SJSA1 (cell line): ENCODE measurements around the gene ADAMTS15. TPM values are rescaled to one million over a fixed set of nuclear protein-coding genes. Genes with fewer than 3 reads are reported as not detected.

Experiments
- DNase-seq, 2 experiments: peaks; one replicate each; pipeline ENCODE4 v3.0.0-alpha.2; 2015 to 2020; ENCODE audit warnings: low spot score in 2 of 2, low read depth in 1 of 2
- H3K27ac ChIP-seq: fragments of 250-450 bp; sonication (Bioruptor Pico); 2 replicates; pipeline ENCODE4 v1.5.1; 2020; ENCODE audit warnings: mild to moderate bottlenecking, moderate library complexity
- H3K27me3 ChIP-seq: fragments of 250-450 bp; sonication (Bioruptor Pico); replicated peaks from 2 replicates; pipeline ENCODE4 v1.5.1; 2020; ENCODE audit warnings: mild to moderate bottlenecking, moderate library complexity
- H3K36me3 ChIP-seq: fragments of 250-450 bp; sonication (Bioruptor Pico); 2 replicates; pipeline ENCODE4 v1.5.1; 2020; ENCODE audit warnings: mild to moderate bottlenecking
- H3K4me1 ChIP-seq: fragments of 250-450 bp; sonication (Bioruptor Pico); replicated peaks from 2 replicates; pipeline ENCODE4 v1.6.1; 2021; ENCODE audit warnings: mild to moderate bottlenecking
- H3K4me3 ChIP-seq: fragments of 250-450 bp; sonication (Bioruptor Pico); 2 replicates; pipeline ENCODE4 v1.5.1; 2020; ENCODE audit warnings: mild to moderate bottlenecking
- H3K9me3 ChIP-seq: fragments of 250-450 bp; sonication (Bioruptor Pico); replicated peaks from 2 replicates; pipeline ENCODE4 v1.5.1; 2020; ENCODE audit warnings: mild to moderate bottlenecking
- total RNA-seq: library from RNA; depleted of rRNA; stranded (reverse); fragments of >200 nt; shearing (Covaris generic); gene quantifications from 2 replicates; pipeline ENCODE4 v1.2.3, GENCODE V29; 2014

The ADAMTS15 gene
- total RNA-seq, 1 experiment from 2014 or later = 1.2 TPM

- Histone ChIP-seq H3K27ac (no peak overlapping the region), H3K27me3 (no peaks in the 10 kb centered on the region), H3K4me1 (peaks cover 9% of the 10 kb centered on the region), H3K4me3 (no peak overlapping the region), H3K9me3 (no peaks in the 10 kb centered on the region), H3K36me3 (no peaks in the 10 kb centered on the region)
- DNase-seq = no peak
Observed at GRCh38 chr11:130490682-130491449, 42.4 kb downstream of the ADAMTS15 start.

- no peak for DNase-seq
- Histone ChIP-seq H3K36me3 (no peaks in the 10 kb centered on the region), H3K4me3 (no peak overlapping the region), H3K9me3 (no peaks in the 10 kb centered on the region), H3K27ac (no peak overlapping the region), H3K4me1 (peaks cover 5% of the 10 kb centered on the region), H3K27me3 (no peaks in the 10 kb centered on the region)
Observed at GRCh38 chr11:130498181-130498580, 49.7 kb downstream of the ADAMTS15 start.

DNA sequence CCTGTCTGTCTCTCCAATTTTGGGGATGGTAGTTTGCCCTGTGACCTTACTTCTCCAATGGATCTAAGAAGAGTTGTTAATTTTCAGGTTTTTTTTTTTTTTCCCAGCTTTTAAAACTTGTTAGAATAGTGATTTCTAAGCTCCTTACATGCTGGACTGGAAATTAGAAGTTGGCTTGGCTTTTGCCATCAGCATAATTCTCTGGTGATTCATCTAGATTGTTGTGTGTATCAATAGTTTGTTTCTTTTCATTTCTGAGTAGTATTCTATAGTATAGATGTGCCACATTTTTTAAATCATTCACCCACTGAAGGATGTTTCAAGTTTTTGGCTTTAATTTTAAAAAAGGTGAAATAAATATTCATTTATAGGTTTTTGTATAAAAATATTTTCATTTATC lies 51.4 kb downstream of the ADAMTS15 start:
- Histone ChIP-seq H3K36me3 (no peaks in the 10 kb centered on the region), H3K27me3 (no peaks in the 10 kb centered on the region), H3K4me3 (no peak overlapping the region), H3K9me3 (no peaks in the 10 kb centered on the region), H3K27ac (no peak overlapping the region), H3K4me1 (peaks cover 5% of the 10 kb centered on the region)
- no peak for DNase-seq

DNA sequence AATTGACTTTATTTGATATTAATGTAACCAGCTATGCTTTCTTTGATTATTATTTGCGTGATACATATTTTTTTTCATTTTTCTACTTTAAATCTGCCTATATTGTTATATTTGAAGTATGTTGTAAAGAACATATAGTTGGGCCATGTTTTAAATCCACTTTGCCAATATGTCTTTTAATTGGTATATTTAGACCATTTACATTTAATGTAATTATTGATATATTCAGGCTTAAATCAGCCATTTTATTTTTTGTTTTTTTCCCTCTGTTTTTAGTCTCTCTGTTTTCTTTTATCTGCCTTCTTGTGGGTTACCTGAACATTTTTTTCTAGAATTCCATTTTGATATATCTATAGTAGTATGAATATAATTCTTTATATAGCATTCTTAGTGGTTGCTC lies 55.9 kb downstream of the ADAMTS15 start:
- no peaks in the 10 kb centered on the region for H3K9me3 ChIP-seq
- no peak for DNase-seq
- no peak overlapping the region for H3K4me3 ChIP-seq
- no peaks in the 10 kb centered on the region for H3K36me3 ChIP-seq
- no peaks in the 10 kb centered on the region for H3K4me1 ChIP-seq
- H3K27ac ChIP-seq = no peak overlapping the region
- H3K27me3 ChIP-seq = no peaks in the 10 kb centered on the region

DNA sequence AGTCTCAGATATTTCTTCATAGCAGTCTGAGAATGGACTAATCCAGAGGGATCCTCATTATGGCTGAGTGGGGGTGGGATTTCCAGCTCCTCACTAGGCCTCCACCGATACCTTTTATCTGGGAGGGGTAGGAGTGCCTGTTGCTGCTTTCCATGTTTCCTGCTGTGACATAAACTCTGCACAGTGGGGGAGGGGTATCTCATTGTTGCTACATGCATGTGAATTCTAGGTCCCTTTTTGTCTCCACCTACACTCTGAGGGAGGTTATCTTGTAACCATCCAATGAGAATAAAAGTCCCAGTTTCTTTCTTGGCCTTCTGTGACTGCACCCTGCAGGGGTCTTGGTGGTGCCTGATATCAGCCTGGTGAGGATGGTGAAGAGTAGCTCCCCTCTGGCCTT lies 60.5 kb downstream of the ADAMTS15 start:
- no peak overlapping the region for H3K4me3 ChIP-seq
- H3K27ac ChIP-seq = no peak overlapping the region
- H3K9me3 ChIP-seq = no peaks in the 10 kb centered on the region
- H3K4me1 ChIP-seq = peaks cover 12% of the 10 kb centered on the region
- no peaks in the 10 kb centered on the region for H3K36me3 ChIP-seq
- H3K27me3 ChIP-seq = no peaks in the 10 kb centered on the region
- DNase-seq = no peak

DNA sequence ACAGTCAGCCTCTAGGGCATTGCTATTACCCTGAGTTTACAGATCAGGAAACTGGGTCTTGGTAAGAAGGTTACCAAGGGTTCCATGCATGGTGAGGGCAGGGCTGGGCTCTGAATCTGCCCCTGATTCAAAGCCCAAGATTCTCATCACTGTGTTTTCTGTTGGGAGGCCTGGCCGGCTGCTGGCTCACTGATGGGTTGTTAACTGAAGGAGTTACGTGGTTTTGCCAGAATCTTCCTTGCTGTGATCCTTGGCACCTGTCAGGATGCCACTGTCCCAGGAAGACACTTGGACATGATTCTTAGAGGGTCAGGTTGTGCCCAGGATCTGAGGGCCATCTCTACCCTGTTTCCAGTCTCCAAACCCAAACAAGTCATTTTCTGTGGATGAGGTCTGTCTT lies 61.5 kb downstream of the ADAMTS15 start:
- no peak for DNase-seq
- no peak overlapping the region for H3K27ac ChIP-seq
- no peaks in the 10 kb centered on the region for H3K36me3 ChIP-seq

GRCh38 chr11:130510407-130511006 lies 62.1 kb downstream of the ADAMTS15 start:
- peak in 1 of 2 experiments; percentile 37 for DNase-seq
- no peaks in the 10 kb centered on the region for H3K36me3 ChIP-seq
- H3K4me1 ChIP-seq = peaks cover 12% of the 10 kb centered on the region
- H3K9me3 ChIP-seq = no peaks in the 10 kb centered on the region
- H3K27ac ChIP-seq = no peak overlapping the region
- H3K27me3 ChIP-seq = no peaks in the 10 kb centered on the region
- H3K4me3 ChIP-seq = no peak overlapping the region

More for the DNA sequence above, 61.5 kb downstream of the ADAMTS15 start:
- no peaks in the 10 kb centered on the region for H3K27me3 ChIP-seq
- no peak overlapping the region for H3K4me3 ChIP-seq
- H3K4me1 ChIP-seq = peaks cover 12% of the 10 kb centered on the region
- no peaks in the 10 kb centered on the region for H3K9me3 ChIP-seq

GRCh38 chr11:130511765-130512164 lies 63.3 kb downstream of the ADAMTS15 start:
- H3K4me3 ChIP-seq = no peak overlapping the region
- H3K9me3 ChIP-seq = no peaks in the 10 kb centered on the region
- H3K36me3 ChIP-seq = no peaks in the 10 kb centered on the region
- no peaks in the 10 kb centered on the region for H3K27me3 ChIP-seq
- DNase-seq = no peak
- no peak overlapping the region for H3K27ac ChIP-seq
- H3K4me1 ChIP-seq = peaks cover 12% of the 10 kb centered on the region

DNA sequence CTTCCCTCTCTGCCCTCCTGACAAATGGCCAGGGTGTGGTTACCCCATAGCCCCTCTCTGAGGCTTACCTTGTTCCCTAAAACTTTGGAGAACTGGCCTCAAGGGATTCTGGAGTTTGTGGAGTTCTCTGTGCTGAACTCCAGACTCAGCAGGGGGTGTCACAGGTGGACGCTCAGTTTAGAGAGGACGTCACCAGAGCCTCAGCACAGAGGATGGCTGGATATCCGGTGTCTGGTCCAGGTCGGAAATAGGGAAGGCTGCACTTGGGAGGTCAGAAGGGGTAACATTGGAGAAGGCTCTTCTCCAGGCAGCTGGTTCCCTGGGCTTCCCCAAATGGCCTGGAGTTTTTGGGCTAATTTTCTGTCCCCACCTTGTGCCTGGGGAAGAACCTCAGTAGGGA lies 64.2 kb downstream of the ADAMTS15 start:
- H3K9me3 ChIP-seq = no peaks in the 10 kb centered on the region
- no peak overlapping the region for H3K27ac ChIP-seq
- peaks cover 12% of the 10 kb centered on the region for H3K4me1 ChIP-seq
- no peak for DNase-seq
- no peaks in the 10 kb centered on the region for H3K36me3 ChIP-seq
- no peak overlapping the region for H3K4me3 ChIP-seq
- no peaks in the 10 kb centered on the region for H3K27me3 ChIP-seq

DNA sequence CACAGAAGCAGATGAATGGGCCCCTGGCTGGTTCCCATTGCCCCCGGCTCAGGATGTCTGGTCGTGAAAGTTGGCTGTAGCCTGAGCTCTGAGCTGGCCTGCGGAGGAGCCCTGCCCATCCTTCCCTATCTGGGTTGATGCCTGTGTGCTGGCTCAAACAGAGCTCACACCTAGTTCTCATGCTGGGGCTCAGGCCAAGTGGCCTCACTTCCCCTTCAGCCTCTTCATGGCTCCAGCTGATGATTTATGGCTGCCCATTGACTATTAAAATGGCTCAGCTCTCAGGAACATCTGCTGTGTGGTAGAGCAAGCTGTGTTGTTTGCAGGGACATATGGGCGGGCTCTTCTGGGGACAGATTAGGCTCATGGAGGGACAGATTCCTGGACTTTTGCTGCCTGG lies 64.7 kb downstream of the ADAMTS15 start:
- H3K36me3 ChIP-seq = no peaks in the 10 kb centered on the region
- no peaks in the 10 kb centered on the region for H3K27me3 ChIP-seq
- H3K4me1 ChIP-seq = peaks cover 12% of the 10 kb centered on the region
- H3K27ac ChIP-seq = no peak overlapping the region
- H3K4me3 ChIP-seq = no peak overlapping the region
- no peak for DNase-seq
- no peaks in the 10 kb centered on the region for H3K9me3 ChIP-seq

GRCh38 chr11:130514316-130514715 lies 65.9 kb downstream of the ADAMTS15 start:
- Histone ChIP-seq H3K4me3 (no peak overlapping the region), H3K36me3 (no peaks in the 10 kb centered on the region), H3K9me3 (no peaks in the 10 kb centered on the region), H3K27me3 (no peaks in the 10 kb centered on the region), H3K27ac (no peak overlapping the region), H3K4me1 (peaks cover 12% of the 10 kb centered on the region)
- no peak for DNase-seq

DNA sequence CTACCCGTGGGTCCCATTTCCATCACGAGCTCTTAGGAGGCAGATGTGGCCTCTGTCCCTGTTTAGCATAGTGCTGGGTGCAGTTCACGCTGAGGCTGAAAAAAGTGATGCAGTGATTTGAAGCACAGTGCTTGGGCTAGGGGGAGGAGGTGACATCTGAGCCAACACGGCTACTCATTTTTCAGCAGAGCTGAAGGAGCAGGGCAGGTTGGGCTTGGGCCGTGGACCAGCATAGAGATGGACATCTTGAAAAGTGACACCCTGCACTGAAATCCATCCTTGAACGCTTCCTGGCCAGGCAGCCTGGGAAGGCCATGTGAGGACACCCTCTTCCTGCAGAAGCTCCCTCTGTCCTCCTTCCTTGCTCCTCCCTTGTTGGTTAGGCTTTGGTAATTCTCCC lies 66.4 kb downstream of the ADAMTS15 start:
- no peak overlapping the region for H3K27ac ChIP-seq
- DNase-seq = no peak
- no peaks in the 10 kb centered on the region for H3K27me3 ChIP-seq
- H3K4me3 ChIP-seq = no peak overlapping the region
- peaks cover 13% of the 10 kb centered on the region for H3K4me1 ChIP-seq
- no peaks in the 10 kb centered on the region for H3K9me3 ChIP-seq
- no peaks in the 10 kb centered on the region for H3K36me3 ChIP-seq

DNA sequence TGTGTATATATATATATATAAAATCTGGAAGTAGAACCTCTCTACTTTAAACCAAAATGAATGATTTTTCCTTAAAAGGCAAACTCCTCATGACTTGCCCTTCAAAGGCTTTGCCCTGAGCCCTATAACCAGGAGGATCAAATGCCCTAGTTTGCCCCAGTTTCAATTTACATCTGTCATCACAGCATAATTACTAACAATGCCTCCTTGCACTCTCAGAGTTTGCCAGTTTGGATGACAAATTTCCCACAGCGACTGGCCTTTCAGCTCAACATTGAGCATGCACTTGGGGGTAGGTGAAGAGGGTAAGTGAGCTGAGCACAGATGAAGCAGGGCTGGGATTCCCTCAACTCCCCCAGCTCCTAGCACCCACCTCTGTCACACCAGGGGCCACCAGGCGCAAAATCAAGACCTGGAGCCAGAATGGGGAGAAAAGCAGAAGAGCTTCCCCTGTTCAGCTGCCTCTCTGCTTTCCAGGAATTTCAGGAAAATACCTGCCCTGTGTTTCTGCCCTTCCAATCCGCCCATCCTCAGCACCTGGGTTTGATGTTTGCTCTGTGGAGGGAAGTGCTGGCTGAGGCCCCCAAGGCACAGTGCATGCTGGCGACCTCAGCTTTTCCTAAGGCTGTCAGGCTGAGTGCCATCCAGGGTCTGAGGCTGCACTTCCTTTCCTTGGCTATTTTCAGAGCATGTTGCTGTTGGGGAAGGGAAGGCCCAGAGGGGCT lies 67.5 kb downstream of the ADAMTS15 start:
- H3K4me1 ChIP-seq = peaks cover 11% of the 10 kb centered on the region

More for the DNA sequence above, 67.5 kb downstream of the ADAMTS15 start:
- Histone ChIP-seq H3K36me3 (no peaks in the 10 kb centered on the region), H3K27me3 (no peaks in the 10 kb centered on the region), H3K4me3 (no peak overlapping the region), H3K27ac (no peak overlapping the region), H3K9me3 (no peaks in the 10 kb centered on the region)
- no peak for DNase-seq
